Suppressor macrophage treated with lipopolysaccharide for 4 hours (primary cell): ENCODE measurements around the gene BRCA1.
"Not testable (repeated sequence)": the region's sequence is repeated elsewhere in the genome, so short reads cannot be mapped to it uniquely, and the experiment has no call there.

ENCODE experiments used
- DNase-seq: peaks from one replicate; pipeline ENCODE4 v3.0.0-alpha.2; 2020

The BRCA1 gene

GRCh38 chr17:43068570-43069367, 56.4 kb downstream of the BRCA1 start:
- no peak for DNase-seq

- no peak for DNase-seq
Measured at GRCh38 chr17:43062984-43063638, 62.1 kb downstream of the BRCA1 start.

GRCh38 chr17:43056051-43056450, 69.1 kb downstream of the BRCA1 start:
- no peak for DNase-seq

GRCh38 chr17:43053008-43053407, 72.2 kb downstream of the BRCA1 start:
- not testable (repeated sequence) for DNase-seq

GRCh38 chr17:43051969-43052368, 73.2 kb downstream of the BRCA1 start:
- DNase-seq: no peak

GRCh38 chr17:43044024-43044423, 81.1 kb downstream of the BRCA1 start:
- DNase-seq: no peak

GRCh38 chr17:43043307-43043706, 81.9 kb downstream of the BRCA1 start:
- no peak for DNase-seq

- DNase-seq: no peak
Measured at GRCh38 chr17:43042025-43042628, 83.0 kb downstream of the BRCA1 start.

GRCh38 chr17:43040655-43041054, 84.5 kb downstream of the BRCA1 start:
- no peak for DNase-seq

- DNase-seq: no peak
Measured at GRCh38 chr17:43039646-43040045, 85.5 kb downstream of the BRCA1 start.

- no peak for DNase-seq
Measured at GRCh38 chr17:43034894-43035293, 90.3 kb downstream of the BRCA1 start.

GRCh38 chr17:43033948-43034881, 90.9 kb downstream of the BRCA1 start:
- DNase-seq: no peak

- no peak for DNase-seq
Measured at GRCh38 chr17:43031666-43032065, 93.5 kb downstream of the BRCA1 start.

- DNase-seq: no peak
Measured at GRCh38 chr17:43030137-43030767, 94.9 kb downstream of the BRCA1 start.

- no peak for DNase-seq
Measured at GRCh38 chr17:43028221-43028861, 96.8 kb downstream of the BRCA1 start.

GRCh38 chr17:43027091-43028032, 97.8 kb downstream of the BRCA1 start:
- no peak for DNase-seq

GRCh38 chr17:43026595-43026994, 98.6 kb downstream of the BRCA1 start:
- no peak for DNase-seq

- no peak for DNase-seq
Measured at GRCh38 chr17:43025766-43026537, 99.2 kb downstream of the BRCA1 start.

GRCh38 chr17:43025290-43025657, 99.9 kb downstream of the BRCA1 start:
- DNase-seq: no peak
